Right renal cortex interstitium (tissue), 3 donors: ENCODE data around the gene XNDC1N. TPM values are rescaled to one million over a fixed set of nuclear protein-coding genes. Genes with fewer than 3 reads are reported as not detected.

Source experiments
- DNase-seq, 3 donors: peaks; one replicate each; pipeline ENCODE4 v3.0.0-alpha.2; 2013; ENCODE audit warnings: low read depth in 3 of 3, low spot score in 2 of 3
- polyA plus RNA-seq, 3 donors: library from polyadenylated mRNA; unstranded; fragments of 120-200 nt; gene quantifications; one replicate each; pipeline ENCODE4 v1.2.1, GENCODE V29; 2013; ENCODE audit not compliant: insufficient read length in 3 of 3

Gene XNDC1N
- 1 to 10 TPM; 5.6 to 8.1 (median 6.2) TPM for polyA plus RNA-seq

DNA sequence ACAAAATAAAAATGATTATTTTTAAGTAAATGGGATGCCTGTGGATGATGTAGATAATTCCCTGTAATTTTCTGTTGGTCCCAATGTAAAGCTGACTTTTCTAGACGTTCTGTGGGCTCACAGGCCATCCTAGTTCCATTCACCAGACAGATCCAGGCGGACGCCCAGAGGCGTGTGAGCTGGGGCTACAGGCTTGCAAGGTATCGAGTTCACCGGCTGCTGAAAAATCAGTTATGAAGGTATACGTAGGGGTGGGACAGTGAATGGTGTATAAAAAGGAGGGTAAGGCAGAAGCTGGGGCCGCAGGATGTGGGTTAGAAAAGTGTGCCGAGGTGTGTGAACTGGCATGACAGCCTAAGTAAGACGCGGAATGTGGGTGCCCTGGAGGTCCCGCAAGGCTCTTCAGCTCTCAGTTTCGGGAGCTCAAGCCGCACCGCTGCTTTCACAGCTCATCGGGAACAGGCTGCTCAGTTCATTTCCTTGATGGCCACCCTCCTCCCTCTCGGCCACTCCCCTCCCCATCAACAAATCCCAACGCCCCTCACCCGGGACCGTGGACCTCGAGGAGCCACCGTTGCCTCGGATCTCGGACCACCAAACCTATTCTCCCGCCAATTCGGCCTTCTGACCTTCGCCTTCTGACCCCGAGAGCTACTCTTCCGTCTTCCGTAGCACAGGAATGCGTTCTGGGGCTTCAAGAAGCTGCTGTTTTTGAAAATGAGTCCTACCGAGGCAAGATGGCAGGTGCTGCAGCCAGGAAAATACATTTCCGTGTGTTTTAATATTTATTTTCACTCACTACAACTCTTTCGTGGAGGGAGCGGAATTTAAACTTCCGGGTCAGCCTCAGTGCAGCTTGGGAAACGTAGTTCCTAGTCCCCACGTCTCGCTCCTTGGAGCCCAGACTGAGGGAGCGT is at the start of gene XNDC1N:
XNDC1N (minus strand) TSS at position 775 of the 917 bp plus-strand sequence. CDS start 5,241 bp downstream, outside the sequence.
- peak in 1 of 3 donors; percentile 25 for DNase-seq

- DNase-seq: no peak
Measured at GRCh38 chr11:71977743-71978418, 49.5 kb upstream of the XNDC1N start.

DNA sequence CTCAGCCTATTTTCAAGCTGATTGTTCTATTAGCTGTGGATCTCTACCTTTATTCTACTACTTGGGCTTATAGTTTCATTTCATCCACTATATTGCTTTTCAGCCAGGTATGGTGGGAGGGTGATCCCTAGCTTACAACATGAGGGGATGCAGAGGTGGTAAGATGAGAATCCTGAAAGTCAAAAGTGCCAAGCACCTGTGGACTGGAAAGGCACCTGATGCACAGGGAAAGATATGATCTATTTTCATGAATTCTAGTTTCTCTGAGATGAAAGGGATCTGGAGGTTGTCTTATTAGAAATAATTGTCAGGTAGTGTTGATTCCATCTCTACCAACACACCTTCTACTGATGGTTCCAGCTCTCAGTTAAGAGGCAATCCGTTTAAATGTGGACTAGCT is 48.7 kb upstream of the XNDC1N start:
- DNase-seq: no peak

DNA sequence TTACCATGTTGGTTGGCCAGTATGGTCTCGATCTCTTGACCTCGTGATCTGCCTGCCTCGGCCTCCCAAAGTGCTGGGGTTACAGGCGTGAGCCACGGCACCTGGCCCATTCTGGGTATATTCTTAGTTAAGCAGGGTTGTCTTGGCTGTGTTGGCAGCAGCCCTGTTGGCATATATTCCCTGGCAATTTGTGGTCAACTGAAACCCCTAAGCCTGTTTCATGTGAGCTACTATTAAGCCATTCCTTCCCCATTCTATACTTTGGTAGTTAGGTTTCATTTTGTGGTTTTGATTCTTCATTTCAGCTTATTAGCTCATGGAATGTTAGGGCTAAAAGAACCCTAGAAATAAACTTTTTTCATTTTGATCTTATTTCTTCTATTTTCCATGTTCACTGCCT is 48.2 kb upstream of the XNDC1N start:
- no peak for DNase-seq

DNA sequence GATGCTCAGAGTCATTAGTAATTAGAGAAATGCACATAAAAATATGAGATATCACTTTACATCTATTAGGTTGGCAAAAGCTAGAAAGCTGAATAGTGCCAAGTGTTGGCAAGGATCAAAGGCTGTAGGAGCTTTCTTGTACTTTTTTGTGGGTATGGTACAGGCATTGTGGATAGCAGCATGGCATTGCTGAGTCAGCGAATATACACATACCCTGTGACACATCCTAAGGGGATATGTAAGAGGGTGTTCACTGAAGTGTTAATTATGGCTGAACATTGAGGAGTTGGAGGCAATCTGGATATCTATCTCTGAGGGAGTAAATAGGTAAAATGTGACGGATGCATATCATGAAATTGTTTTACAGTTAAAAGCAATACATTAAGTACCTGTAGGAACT is 43.3 kb upstream of the XNDC1N start:
- no peak for DNase-seq

GRCh38 chr11:71964641-71965040 is 36.2 kb upstream of the XNDC1N start:
- no peak for DNase-seq

- DNase-seq: no peak
Measured at GRCh38 chr11:71963468-71963867, 35.1 kb upstream of the XNDC1N start.

DNA sequence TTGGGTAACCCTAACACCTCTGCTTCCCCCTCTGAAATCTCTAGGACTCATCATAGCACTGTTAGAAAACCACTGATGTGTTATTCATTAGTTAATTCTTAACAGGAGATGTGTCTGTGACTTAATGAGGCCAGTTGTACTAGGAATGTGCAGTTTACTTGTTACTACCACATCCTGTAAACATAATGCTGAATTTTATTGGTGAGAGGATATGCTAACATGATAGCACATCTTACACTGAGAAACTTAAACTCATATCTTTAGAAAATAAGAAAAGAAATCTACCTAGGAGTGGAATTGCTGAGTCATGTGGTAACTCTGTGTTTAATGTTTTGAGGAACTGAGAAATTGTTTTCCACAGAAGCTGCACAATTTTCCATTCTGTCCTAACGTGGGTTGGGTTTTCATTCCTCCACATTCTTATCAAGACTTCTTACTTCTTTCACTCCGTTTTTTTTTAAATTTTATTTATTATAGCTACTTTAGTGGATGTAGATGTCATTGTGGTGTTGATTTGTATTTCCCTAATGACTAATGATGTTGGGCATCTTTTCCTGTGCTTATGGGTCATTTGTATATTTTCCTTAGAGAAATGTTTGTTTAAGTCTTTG is 34.1 kb upstream of the XNDC1N start:
- DNase-seq: no peak

DNA sequence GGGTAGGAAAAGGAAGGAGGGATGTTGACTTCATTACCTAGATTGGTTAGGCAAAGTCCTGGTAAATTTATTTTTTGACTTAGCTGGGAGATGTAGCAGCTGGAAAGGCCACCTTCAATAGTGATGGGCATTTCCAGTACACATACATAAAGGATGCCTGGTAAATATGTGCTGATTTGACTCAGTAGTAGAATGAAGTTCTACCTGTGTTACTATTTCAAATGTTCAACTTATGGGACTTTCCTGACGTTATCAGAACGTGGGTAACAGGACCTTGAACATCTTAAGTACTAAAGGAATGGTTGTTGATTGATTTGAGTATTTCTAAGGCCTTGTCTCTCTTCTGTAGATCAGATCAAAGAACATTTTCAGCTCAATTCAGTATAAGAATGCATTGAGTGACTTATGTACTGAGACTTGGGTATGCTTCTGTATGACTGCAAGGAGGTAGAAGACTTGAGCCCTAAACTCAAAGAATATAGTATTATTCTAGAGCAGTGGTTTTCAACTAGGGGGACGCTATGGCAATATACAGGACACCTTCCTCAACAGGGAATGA is 27.6 kb upstream of the XNDC1N start:
- no peak for DNase-seq

DNA sequence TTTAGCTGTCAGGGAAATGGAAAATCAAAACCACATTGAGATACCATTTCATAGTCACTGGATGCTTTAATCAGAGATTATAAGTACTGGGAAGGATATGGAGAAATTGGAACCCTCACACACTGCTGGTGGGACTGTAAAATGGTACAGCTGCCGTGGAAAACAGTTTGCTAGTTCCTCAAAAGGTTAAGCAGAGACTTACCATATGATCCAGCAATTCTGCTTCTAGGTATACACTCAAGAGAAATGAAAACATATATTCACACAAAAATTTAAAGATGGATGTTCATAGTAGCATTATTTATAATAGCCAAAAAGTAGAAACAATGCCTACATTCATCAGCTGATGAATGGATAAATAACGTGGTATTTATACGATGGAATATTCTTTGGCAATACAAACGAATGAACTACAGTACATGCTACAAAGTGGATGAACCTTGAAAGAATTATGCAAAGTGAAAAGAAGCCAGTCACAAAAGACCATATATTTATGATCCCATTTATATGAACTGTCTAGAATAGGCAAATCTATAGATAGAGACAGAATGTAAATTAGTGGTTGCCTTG is 23.4 kb upstream of the XNDC1N start:
- no peak for DNase-seq

- no peak for DNase-seq
Measured at GRCh38 chr11:71949034-71949433, 20.6 kb upstream of the XNDC1N start.

GRCh38 chr11:71948314-71949027 is 20.1 kb upstream of the XNDC1N start:
- DNase-seq: peak in 2 of 3 donors; percentile 40 to 54

DNA sequence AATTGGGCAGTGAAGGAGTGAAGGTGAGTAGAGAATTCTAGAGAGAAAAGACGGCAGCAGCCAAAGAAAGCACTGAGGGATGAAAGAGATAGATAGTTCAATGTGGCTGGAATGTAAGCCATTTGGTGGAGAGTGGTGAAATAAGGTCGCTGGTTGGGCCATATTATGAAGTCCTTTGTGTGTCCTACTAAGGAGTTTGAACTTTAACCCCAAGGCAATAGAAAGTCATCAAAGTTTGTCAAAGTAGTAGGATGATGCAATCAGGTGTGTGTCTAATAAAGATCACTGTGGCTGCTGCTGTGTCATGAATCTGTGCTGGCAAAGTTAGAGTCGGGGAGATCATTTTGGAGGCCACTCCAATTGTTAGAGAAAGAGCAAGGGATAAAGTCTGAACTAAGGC is 19.1 kb upstream of the XNDC1N start:
- no peak for DNase-seq

DNA sequence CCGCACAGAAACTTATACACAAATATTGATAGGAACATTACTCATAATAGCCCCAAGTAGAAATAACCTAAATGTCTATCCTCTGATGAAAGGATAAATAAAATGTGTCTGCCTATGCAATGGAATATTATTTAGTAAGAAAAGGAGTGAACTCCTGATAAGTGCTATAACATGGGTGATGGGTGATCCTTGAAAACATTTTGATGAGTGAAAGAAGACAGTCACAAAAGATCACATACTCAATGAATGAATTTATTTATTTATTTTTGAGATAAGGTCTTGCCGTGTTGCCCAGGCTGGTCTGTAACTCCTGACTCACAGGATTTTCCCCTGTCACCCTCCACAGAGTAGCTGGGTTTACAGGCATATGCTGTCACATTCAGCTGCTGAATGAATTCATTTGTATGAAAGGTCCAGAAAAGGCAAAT is 17.8 kb upstream of the XNDC1N start:
- no peak for DNase-seq

DNA sequence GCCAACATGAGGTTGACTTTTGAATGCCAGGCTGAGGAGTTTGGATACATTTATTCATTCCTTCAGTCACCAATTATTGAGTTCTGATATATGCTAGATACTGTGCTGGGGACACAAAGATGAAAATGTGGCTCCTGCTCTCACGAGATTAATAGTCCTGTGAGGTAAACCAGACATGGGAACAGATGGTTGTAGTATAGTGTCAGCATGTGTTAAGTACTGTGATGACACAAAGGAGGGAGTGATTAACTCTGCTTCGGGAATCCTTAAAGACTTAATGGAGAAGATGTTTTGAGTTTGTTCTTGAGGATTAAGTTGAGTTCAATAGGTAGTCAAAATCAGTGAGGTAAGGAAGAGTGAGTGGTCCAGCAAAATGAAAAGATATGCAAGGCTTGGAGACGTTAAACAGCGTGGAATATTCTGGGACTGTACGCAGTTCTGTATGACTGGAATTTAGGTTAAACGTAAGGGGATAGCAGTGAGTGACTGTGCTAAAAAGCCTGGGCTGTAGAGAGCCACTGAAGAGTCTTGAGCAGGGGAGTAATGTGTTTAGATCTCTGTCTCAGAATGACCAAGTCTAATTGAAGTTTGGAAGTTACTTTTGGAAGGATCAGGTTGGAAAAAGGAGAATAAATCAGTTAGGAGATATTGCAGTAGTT is 12.3 kb upstream of the XNDC1N start:
- no peak for DNase-seq

GRCh38 chr11:71937826-71938225 is 9.4 kb upstream of the XNDC1N start:
- DNase-seq: no peak

- no peak for DNase-seq
Measured at GRCh38 chr11:71936825-71937224, 8.4 kb upstream of the XNDC1N start.

DNA sequence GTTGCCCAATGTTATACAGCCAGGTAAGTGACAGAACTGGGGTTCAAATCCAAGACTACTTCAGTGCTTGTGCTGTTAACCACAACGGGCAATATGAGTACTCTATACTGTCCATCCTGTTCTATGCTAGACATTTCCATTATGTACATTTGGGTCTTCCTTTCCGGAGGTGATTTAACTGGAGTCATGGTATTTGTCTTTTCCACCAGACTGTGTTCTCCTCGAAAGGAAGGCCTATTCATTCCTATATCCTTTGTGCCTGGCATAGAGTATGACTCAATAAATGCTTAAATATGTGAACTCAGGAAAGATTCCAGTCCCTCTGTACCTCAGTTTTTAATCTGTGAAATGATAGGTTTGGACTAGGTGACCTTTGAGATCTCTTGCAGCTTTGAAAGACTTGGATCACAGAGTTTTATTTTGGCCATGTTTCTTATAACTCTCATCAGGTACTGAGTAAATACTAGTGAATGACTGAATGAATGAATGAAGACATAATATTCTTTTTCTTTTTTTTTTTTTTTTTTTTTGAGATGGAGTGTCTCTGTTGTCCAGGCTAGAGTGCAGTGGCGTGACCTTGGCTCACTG is 7.0 kb upstream of the XNDC1N start:
- DNase-seq: no peak

DNA sequence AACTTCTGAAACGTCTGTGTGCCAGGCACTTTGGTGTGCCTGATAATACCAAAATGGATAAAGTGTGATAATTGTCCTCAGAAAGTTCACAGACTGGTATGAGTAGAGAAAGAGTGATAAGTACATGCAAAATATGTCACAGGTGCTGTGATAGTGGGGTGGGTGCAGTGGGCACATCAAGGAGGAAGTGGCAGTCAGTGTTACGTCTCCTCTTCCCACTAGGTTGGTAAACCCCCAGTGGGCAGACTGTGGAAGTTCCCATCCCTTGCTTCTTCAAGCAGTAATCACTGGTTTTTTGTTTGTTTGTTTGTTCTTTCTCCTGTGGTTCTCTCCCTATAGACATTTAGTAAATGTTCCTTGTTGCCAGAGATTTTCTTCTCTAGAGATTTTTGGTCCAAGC is 5.8 kb upstream of the XNDC1N start:
- DNase-seq: no peak
